Sigmoid colon (tissue), 7 donors: Measurements from ENCODE around the gene ZG16. TPM values are rescaled to one million over a fixed set of nuclear protein-coding genes. Genes with fewer than 3 reads are reported as not detected.

ENCODE experiments used
- DNase-seq: peaks from one replicate; pipeline ENCODE4 v3.0.0-alpha.2; 2019
- H3K27ac ChIP-seq, 4 donors: fragments of 200-600 bp; sonication (generic); one replicate each; pipeline ENCODE4 v1.5.1; 2016 to 2019; ENCODE audit warnings: mild to moderate bottlenecking in 1 of 4
- H3K27me3 ChIP-seq, 3 donors: fragments of 200-600 bp; sonication (generic); one replicate each; pipeline ENCODE4 v1.5.1; 2019; ENCODE audit warnings: mild to moderate bottlenecking in 1 of 3
- H3K36me3 ChIP-seq, 4 donors: fragments of 200-600 bp; sonication (generic); one replicate each; pipeline ENCODE4 v1.5.1; 2016 to 2019
- H3K4me1 ChIP-seq, 4 donors: fragments of 200-600 bp; sonication (generic); one replicate each; pipeline ENCODE4 v1.5.1; 2017 to 2019
- H3K4me3 ChIP-seq, 4 donors: fragments of 200-600 bp; sonication (generic); one replicate each; pipeline ENCODE4 v1.5.1; 2017 to 2019; ENCODE audit warnings: mild to moderate bottlenecking in 2 of 4, moderate library complexity in 1 of 4
- H3K9me3 ChIP-seq, 4 donors: fragments of 200-600 bp in 3 of 4; sonication (generic) in 3 of 4; one replicate each; pipeline versions ENCODE4 v1.5.1 to v1.6.1; 2013 to 2019
- EP300 ChIP-seq, 4 donors: sonication (generic); formaldehyde crosslinking; IDR thresholded peaks; one replicate each; pipeline ENCODE4 v1.6.1; 2017; ENCODE audit warnings: antibody characterized with exemption in 4 of 4
- POLR2A ChIP-seq, 2 donors: fragments of 450-650 bp; IDR thresholded peaks; one replicate each; pipeline ENCODE4 v1.6.1; 2016; ENCODE audit warnings: antibody characterized with exemption in 2 of 2, mild to moderate bottlenecking in 2 of 2, moderate library complexity in 2 of 2
- POLR2AphosphoS5 ChIP-seq, 4 donors: sonication (generic); formaldehyde crosslinking; IDR thresholded peaks; one replicate each; pipeline ENCODE4 v1.6.1; 2017; ENCODE audit warnings: antibody characterized with exemption in 4 of 4
- WGBS, 2 donors: extraction: QIAGEN DNeasy Blood & Tissue Kit; methylation state at CpG; one replicate each; pipeline ENCODE4 v1.1.7; 2013; 5-methylcytosine and 5-hydroxymethylcytosine counted together
- intact Hi-C: fragments of 100-400 bp; cut with DNase I; formaldehyde crosslinking; loops from one replicate; pipeline ENCODE4 v1.15.1; 2023
- polyA plus RNA-seq, 3 donors: library from polyadenylated mRNA; stranded (reverse); fragments of 200-250 nt; gene quantifications; one replicate each; pipeline ENCODE4 v1.2.3, GENCODE V29; 2013
- total RNA-seq, 4 donors: library from RNA; depleted of rRNA; stranded (reverse); fragments of >200 nt; gene quantifications; one replicate each; pipeline ENCODE4 v1.1.0, GENCODE V29; 2016
- TF ChIP-seq, protein P1 (sequence below), 4 experiments: fragments of 450-650 bp in 3 of 4; fragments of 200-600 bp in 1 of 4; IDR thresholded peaks; one replicate each; pipeline ENCODE4 v1.5.1; 2016 to 2019; ENCODE audit warnings: antibody characterized with exemption in 4 of 4, mild to moderate bottlenecking in 3 of 4, moderate library complexity in 2 of 4
- donor health status: healthy with polysubstance abuse.
- donor health status: Bipolar disorder and iron deficiency.
- donor health status: healthy.

Gene ZG16
- total and polyA plus RNA-seq, 7 donors: 1.4 to 1,249 (median 503) TPM; not detected in 3

DNA sequence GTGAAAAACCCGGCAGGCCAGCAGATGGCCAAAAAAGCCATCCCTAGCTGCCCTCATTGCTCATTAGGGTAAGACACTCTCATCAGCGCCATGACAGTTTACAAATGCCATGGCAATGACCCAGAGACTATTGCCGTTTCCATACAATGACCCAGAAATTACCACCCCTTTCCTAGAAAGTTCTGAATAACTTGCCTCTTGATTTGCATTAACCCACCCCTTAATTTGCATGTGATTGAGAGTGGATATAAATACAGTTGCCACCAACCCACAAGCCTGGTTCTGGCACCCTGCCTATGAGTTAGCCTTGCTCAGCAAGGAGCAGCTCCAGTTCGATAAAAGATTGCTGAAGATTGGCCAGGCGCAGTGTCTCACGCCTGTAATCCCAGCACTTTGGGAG is 16.2 kb upstream of the ZG16 start:
- Histone ChIP-seq H3K4me3 (no peak overlapping the region), H3K27me3 (no peaks in the 10 kb centered on the region), H3K4me1 (no peaks in the 10 kb centered on the region), H3K36me3 (no peaks in the 10 kb centered on the region), H3K9me3 (no peaks in the 10 kb centered on the region), H3K27ac (no peak overlapping the region)
- intact Hi-C loops: no loop called here
- no peak for DNase-seq
- TF ChIP-seq POLR2A (IDR thresholded peaks at IDR 0.05) (no peak), EP300 (IDR thresholded peaks at IDR 0.05) (no peak), POLR2AphosphoS5 (IDR thresholded peaks at IDR 0.05) (no peak)
- TF ChIP-seq, protein P1, sequence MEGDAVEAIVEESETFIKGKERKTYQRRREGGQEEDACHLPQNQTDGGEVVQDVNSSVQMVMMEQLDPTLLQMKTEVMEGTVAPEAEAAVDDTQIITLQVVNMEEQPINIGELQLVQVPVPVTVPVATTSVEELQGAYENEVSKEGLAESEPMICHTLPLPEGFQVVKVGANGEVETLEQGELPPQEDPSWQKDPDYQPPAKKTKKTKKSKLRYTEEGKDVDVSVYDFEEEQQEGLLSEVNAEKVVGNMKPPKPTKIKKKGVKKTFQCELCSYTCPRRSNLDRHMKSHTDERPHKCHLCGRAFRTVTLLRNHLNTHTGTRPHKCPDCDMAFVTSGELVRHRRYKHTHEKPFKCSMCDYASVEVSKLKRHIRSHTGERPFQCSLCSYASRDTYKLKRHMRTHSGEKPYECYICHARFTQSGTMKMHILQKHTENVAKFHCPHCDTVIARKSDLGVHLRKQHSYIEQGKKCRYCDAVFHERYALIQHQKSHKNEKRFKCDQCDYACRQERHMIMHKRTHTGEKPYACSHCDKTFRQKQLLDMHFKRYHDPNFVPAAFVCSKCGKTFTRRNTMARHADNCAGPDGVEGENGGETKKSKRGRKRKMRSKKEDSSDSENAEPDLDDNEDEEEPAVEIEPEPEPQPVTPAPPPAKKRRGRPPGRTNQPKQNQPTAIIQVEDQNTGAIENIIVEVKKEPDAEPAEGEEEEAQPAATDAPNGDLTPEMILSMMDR (IDR thresholded peaks at IDR 0.05): no peak
- 79 to 89% methylated on average over 6 of the region's 6 CpGs for WGBS, 2 donors

- H3K9me3 ChIP-seq: no peaks in the 10 kb centered on the region
- no peaks in the 10 kb centered on the region for H3K36me3 ChIP-seq
- H3K4me3 ChIP-seq: no peak overlapping the region
- intact Hi-C loops: no loop called here
- TF ChIP-seq, protein P1 (IDR thresholded peaks at IDR 0.05): no peak
- no peak for TF ChIP-seq EP300 (IDR thresholded peaks at IDR 0.05)
- TF ChIP-seq POLR2A (IDR thresholded peaks at IDR 0.05): no peak
- TF ChIP-seq POLR2AphosphoS5 (IDR thresholded peaks at IDR 0.05): no peak
- no peak overlapping the region for H3K27ac ChIP-seq
- H3K27me3 ChIP-seq: no peaks in the 10 kb centered on the region
- no peaks in the 10 kb centered on the region for H3K4me1 ChIP-seq
- WGBS, 2 donors: 84 to 93% methylated on average over 6 of the region's 6 CpGs
- no peak for DNase-seq
These were observed 14.7 kb upstream of the ZG16 start for GRCh38 chr16:29763326-29763725.

DNA sequence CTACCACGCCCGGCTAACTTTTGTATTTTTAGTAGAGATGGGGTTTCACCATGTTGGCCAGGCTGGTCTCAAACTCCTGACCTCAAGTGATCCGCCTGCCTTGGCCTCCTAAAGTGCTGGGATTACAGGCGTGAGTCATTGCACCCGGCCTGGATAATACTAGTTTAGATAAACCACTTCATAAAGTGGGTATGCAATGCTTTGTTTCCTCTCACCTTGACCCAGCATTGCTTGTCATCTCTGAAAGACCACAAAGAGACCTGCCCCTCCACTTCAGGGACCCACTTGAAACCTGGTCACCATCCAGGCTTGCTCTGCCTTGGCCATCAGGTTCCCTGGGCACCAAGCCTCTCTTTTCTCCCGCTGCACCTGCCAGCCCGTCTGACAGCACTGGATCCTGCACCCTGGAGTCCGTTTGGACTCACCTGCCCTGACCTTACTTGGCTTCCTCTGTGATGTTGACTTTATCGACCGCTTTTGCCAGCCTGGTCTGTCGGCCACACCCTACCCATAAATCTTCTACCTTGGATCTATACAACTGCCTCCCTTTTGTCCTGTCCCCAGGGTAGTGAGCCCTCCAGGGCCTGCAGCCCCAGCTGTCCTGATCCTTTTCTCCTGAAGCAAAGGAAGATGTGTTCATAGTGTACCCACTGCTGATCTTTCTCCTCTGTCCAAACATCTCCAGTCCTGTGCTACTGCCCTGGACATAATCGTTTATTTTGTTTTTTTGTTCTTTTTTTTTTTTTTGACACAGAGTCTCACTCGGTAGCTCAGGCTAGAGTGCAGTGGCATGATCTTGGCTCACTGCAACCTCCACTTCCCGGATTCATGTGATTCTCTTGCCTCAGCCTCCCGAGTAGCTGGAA is 12.7 kb upstream of the ZG16 start:
- Histone ChIP-seq H3K4me1 (no peaks in the 10 kb centered on the region), H3K27me3 (no peaks in the 10 kb centered on the region), H3K27ac (no peak overlapping the region), H3K9me3 (no peaks in the 10 kb centered on the region), H3K4me3 (no peak overlapping the region), H3K36me3 (no peaks in the 10 kb centered on the region)
- TF ChIP-seq EP300 (IDR thresholded peaks at IDR 0.05): no peak
- TF ChIP-seq, protein P1 (IDR thresholded peaks at IDR 0.05): no peak
- no peak for TF ChIP-seq POLR2A (IDR thresholded peaks at IDR 0.05)
- no peak for TF ChIP-seq POLR2AphosphoS5 (IDR thresholded peaks at IDR 0.05)
- WGBS, 2 donors: 17 to 67% methylated on average over 15 of the region's 15 CpGs
- DNase-seq: no peak
- intact Hi-C loops: no loop called here

- WGBS, 2 donors: 90 to 91% methylated on average over 3 of the region's 3 CpGs
- Histone ChIP-seq H3K4me3 (no peak overlapping the region), H3K4me1 (no peaks in the 10 kb centered on the region), H3K9me3 (no peaks in the 10 kb centered on the region), H3K36me3 (no peaks in the 10 kb centered on the region), H3K27ac (no peak overlapping the region), H3K27me3 (no peaks in the 10 kb centered on the region)
- DNase-seq: no peak
- TF ChIP-seq POLR2AphosphoS5 (IDR thresholded peaks at IDR 0.05) (no peak), EP300 (IDR thresholded peaks at IDR 0.05) (no peak), POLR2A (IDR thresholded peaks at IDR 0.05) (no peak)
- TF ChIP-seq, protein P1 (IDR thresholded peaks at IDR 0.05): no peak
- intact Hi-C loops: no loop called here
These were observed 11.5 kb upstream of the ZG16 start for GRCh38 chr16:29766571-29766970.
